GM21786 (cell line): Measurements from ENCODE around the gene RABL6.
A peak's percentile ranks its signal among the peaks of the same experiment; 100 is the strongest.
"Not testable (repeated sequence)": the region's sequence is repeated elsewhere in the genome, so short reads cannot be mapped to it uniquely, and the experiment has no call there.

Experiments used
- ATAC-seq: cut with Tn5 transposase; IDR thresholded peaks from one replicate; pipeline ENCODE4 v1.9.1; 2021; ENCODE audit not compliant: unreplicated experiment

RABL6 gene, protein sequence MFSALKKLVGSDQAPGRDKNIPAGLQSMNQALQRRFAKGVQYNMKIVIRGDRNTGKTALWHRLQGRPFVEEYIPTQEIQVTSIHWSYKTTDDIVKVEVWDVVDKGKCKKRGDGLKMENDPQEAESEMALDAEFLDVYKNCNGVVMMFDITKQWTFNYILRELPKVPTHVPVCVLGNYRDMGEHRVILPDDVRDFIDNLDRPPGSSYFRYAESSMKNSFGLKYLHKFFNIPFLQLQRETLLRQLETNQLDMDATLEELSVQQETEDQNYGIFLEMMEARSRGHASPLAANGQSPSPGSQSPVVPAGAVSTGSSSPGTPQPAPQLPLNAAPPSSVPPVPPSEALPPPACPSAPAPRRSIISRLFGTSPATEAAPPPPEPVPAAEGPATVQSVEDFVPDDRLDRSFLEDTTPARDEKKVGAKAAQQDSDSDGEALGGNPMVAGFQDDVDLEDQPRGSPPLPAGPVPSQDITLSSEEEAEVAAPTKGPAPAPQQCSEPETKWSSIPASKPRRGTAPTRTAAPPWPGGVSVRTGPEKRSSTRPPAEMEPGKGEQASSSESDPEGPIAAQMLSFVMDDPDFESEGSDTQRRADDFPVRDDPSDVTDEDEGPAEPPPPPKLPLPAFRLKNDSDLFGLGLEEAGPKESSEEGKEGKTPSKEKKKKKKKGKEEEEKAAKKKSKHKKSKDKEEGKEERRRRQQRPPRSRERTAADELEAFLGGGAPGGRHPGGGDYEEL

DNA sequence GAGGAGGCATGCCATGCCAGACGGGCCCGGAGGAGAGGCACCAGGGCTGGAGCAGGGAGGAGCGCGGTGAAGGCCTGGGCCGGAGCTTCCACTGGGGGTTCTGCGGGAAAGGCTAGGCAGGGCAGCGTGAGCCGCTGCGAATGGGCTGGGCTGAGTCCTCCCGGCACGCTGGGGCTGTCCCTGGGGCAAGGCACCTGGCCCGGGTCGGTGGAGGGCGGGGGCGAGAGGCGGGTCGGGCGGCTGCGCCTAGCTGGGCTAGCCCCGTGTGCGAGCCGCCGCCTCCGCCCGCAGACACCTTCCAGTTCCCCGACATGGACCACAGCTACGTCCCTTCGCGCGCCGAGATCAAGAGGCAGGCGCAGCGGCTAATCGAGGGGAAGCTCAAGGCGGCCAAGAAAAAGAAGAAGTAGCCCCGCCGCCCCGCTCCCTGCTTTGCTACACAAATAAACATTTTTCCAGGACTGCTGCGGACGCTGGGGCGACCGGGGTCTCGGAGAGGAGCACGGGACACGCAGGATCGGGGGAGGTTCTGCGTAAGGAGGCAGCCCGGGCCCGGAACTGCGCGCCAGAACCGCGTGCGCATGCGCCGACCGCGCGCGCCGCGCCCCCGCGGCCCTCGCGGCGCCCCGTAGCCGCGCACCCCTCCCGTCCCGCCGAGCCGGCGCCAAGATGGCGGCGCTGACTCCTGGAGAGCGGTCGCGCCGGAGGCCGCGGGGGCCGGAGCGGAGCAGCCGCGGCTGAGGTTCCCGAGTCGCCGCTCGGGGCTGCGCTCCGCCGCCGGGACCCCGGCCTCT, at the start of gene RABL6:
TSS of gene RABL6 (plus strand) at position 668 of the 794 bp plus-strand sequence. CDS start 249 bp downstream, outside the sequence.
- peak; percentile 70 for ATAC-seq

DNA sequence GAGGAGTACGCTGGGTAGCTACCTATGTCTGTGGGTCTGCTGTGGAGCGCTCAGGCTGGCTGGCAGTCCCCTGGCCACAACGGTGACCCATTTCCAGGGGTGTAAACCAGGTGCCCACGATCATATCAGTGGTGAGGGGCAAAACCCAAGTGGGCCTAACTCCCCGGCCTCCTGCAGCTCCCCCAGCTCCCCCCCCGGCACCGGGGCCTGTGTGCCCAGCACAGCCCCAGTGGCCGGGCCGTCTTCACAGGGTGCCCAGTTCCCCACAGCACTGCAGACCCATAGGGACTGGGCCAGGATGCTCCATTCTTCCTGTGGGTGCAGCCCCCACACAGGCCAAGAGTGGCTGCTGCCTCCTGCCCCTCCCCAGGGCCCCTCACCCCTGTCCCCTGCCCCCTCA, 48.7 kb upstream of the RABL6 start:
- no peak for ATAC-seq

GRCh38 chr9:136759436-136760325, 48.1 kb upstream of the RABL6 start:
- ATAC-seq = no peak

DNA sequence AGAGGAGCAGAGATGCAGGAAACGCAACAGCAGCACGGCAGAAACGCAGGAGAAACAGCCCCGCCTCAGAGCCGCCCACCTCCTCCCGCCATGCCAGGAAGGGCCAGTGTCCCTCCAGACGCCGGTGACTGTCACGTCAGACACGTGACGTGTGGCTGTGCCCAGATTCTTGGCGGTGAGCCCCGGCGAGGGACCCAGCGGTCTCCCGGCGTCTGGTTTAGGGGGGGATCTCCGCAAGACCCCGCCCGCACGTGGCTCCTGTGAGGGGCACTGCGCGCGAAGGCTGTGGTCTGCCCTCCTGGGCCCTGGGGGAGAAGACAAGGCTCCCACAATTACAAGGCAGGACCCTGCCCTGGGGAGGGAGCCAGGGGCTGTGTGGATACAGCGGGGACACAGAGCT, 47.3 kb upstream of the RABL6 start:
- no peak for ATAC-seq

DNA sequence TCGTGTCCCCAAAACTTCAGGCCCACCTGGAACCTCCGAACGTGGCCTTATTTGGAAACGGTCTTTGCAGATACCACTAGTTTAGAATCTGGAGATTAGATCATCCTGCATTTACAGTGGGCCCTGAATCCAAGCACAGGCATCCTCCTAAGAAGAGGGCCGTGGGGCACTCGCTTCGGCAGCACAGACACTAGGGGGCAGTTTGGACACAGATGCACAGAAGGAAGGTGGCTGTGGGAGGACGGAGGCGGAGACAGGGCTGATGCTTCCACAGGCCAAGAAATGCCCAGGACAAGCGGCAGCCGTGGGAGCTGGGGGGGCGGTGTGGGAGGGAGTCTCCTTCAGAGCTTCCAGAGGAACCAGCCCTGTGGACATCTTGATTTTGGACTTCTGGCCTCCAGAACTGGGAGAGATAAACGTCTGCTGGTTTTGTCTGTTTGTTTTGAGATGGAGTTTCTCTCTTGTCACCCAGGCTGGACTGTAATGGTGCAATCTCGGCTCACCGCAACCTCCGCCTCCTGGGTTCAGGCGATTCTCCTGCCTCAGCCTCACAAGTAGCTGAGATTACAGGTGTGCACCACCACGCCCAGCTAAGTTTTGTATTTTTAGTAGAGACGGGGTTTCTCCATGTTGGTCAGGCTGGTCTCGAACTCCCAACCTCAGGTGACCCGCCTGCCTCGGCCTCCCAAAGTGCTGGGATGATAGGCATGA, 46.8 kb upstream of the RABL6 start:
- ATAC-seq = not testable (repeated sequence)

GRCh38 chr9:136761545-136761981, 46.2 kb upstream of the RABL6 start:
- no peak for ATAC-seq

- no peak for ATAC-seq
Measured at GRCh38 chr9:136762221-136762691, 45.5 kb upstream of the RABL6 start.

- ATAC-seq = no peak
Measured at GRCh38 chr9:136762915-136763648, 44.7 kb upstream of the RABL6 start.

- ATAC-seq = no peak
Measured at GRCh38 chr9:136763649-136764035, 44.1 kb upstream of the RABL6 start.

DNA sequence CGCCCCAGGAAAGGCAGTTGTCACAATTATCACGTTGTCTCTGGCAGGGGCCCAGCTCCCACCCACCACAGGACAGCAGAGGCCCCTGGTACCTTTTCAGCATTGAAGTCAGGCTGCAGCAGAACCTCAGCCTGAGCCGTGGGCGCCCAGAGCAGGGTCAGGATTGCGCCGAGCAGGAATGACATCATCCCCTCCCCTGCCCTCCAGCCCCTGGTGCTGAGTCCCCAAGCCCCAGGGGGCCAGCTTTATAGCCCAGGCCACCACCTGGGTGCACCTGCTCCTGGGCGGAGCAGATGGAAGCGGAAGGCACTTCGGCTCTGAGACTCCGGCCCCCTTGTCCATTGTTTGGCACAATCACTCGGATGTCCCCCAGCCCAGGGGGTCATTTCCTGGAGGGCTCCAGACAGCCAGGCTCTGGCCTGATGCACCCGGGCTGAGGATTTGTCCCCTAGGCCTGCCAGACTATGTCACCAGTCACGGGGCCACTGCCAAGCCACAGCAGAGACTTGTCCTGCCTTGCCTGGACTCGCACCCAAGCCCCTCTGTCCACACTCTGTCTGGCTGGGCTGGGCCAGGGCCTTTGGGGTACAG, 43.4 kb upstream of the RABL6 start, which contains the start of gene LCN15:
TSS of gene LCN15 (minus strand) at position 218 of the 591 bp plus-strand sequence. CDS start at position 188, 30 bp downstream.
- no peak for ATAC-seq

- ATAC-seq = no peak
Measured at GRCh38 chr9:136765041-136765440, 42.7 kb upstream of the RABL6 start.

DNA sequence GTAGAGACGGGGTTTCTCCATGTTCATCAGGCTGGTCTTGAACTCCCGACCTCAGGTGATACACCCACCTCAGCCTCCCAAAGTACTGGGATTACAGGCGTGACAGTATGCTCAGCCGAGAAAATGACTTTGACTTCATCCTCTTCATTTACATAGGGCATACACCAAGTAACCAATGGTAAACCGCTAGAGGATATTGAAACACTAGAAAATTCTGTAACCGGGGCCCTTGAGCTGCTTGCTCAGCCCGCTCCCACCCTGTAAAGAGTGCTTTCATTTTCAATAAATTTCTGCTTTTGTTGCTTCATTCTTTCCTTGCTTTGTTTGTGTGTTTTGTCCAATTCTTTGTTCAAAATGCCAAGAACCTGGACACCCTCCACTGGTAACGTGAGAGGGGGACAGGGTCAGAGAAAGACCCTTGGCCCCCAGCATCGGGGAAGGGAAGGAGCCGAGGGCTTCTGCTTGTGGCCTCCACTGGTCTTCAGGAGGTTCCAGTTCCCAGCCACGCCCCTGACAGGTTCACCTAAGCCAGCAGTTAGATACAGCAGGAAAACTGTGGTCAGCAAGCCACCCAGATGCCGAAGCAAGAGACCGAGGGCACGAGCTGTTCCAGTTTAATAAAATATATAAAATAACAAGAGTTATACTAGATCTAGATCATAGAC, 41.9 kb upstream of the RABL6 start:
- peak; percentile 48 for ATAC-seq

GRCh38 chr9:136766410-136767120, 41.2 kb upstream of the RABL6 start:
- not testable (repeated sequence) for ATAC-seq

DNA sequence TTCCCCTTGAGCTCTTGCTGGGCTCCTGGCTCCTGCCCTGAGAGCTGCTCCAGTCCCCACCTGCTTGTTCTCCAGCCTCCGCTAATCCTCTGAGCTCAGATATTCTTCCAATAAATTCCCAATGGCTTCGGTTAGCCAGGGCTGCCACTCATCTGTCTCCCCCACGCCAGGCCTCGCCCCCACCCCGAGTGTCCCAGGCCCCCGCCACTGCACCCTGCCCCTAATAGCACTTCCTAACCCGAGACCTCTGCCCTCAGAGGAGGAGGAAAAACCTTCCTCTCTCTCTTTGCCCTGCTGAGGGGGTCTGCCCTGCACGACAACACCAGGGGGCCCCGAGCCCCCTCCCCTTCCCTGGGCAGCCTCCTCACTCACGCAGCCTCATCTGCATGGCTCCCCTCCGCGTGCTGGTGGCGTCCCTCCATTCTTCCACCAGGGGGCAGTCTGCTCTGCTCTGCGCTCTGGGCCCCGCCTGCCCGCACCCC, 38.0 kb upstream of the RABL6 start:
- ATAC-seq = no peak

GRCh38 chr9:136771907-136772415, 35.8 kb upstream of the RABL6 start:
- no peak for ATAC-seq

- no peak for ATAC-seq
Measured at GRCh38 chr9:136773386-136774044, 34.2 kb upstream of the RABL6 start.
